Lower lobe of right lung (tissue), 2 donors: ENCODE results near the gene UBE2V1. TPM values are rescaled to one million over a fixed set of nuclear protein-coding genes. Genes with fewer than 3 reads are reported as not detected.
A peak's percentile ranks its signal among the peaks of the same experiment; 100 is the strongest.
"Not testable (repeated sequence)": the region's sequence is repeated elsewhere in the genome, so short reads cannot be mapped to it uniquely, and the experiment has no call there.

Source experiments
- ATAC-seq, 2 donors: fragments of 200-7000 bp; cut with Tn5 transposase; one replicate each; pipeline ENCODE4 v1.9.1; 2020 to 2022; ENCODE audit warnings: mild to moderate bottlenecking in 2 of 2, moderate library complexity in 2 of 2
- DNase-seq: peaks from one replicate; pipeline ENCODE4 v3.0.0-alpha.2; 2020
- H3K27ac ChIP-seq: fragments of 200-600 bp; one replicate; pipeline ENCODE4 v1.8.0; 2022
- H3K27me3 ChIP-seq: fragments of 200-600 bp; one replicate; pipeline ENCODE4 v1.8.0; 2022; ENCODE audit warnings: low read depth
- H3K36me3 ChIP-seq: fragments of 200-600 bp; one replicate; pipeline ENCODE4 v1.8.0; 2022; ENCODE audit warnings: mild to moderate bottlenecking
- H3K4me1 ChIP-seq: fragments of 200-600 bp; one replicate; pipeline ENCODE4 v1.8.0; 2022
- H3K4me3 ChIP-seq: fragments of 200-600 bp; one replicate; pipeline ENCODE4 v1.8.0; 2022; ENCODE audit warnings: mild to moderate bottlenecking
- H3K9me3 ChIP-seq: fragments of 200-600 bp; one replicate; pipeline ENCODE4 v1.8.0; 2022
- intact Hi-C: fragments of 100-400 bp; cut with DNase I; formaldehyde crosslinking; loops from one replicate; pipeline ENCODE4 v1.11.0; 2022
- total RNA-seq: library from RNA; stranded (reverse); fragmentation: NEBNext Ultra II Directional; extraction: Animal tissue kit (Norgen Biotek cat#: 25700); gene quantifications from one replicate; pipeline ENCODE4 v1.2.1, GENCODE V29; 2021
- TF ChIP-seq, protein P1 (sequence below): fragments of 200-600 bp; IDR thresholded peaks from one replicate; pipeline ENCODE4 v1.8.0; 2022; ENCODE audit warnings: antibody characterized with exemption, mild to moderate bottlenecking
- donor health status: DM: no; HTN: yes; CAD: no; lungs with severe emphysema.

UBE2V1 gene
- total RNA-seq, 1 donor from 2014 or later: 83.4 TPM

DNA sequence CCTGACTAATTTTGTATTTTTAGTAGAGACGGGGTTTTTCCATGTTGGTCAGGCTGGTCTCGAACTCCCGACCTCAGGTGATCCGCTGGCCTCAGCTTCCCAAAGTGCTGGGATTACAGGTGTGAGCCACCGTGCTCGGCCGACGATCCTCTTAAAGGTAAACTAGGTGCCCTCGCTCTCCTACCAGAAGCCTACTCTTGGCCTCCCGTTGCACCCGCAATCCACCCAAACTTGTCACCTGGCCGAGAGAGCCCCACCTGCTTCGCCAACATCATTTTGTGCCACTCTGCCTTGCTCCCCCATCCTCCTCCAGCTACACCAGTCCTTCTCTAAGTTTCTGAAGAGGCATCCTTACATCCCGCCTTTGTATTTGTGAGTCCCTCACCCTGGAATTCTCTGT lies 10.4 kb downstream of the UBE2V1 start:
- DNase-seq, ATAC-seq, H3K27me3 ChIP-seq, H3K36me3 ChIP-seq, H3K27ac ChIP-seq, H3K4me3 ChIP-seq, H3K9me3 ChIP-seq, intact Hi-C loops: not testable (repeated sequence)
- peaks cover 65% of the 10 kb centered on the region for H3K4me1 ChIP-seq

DNA sequence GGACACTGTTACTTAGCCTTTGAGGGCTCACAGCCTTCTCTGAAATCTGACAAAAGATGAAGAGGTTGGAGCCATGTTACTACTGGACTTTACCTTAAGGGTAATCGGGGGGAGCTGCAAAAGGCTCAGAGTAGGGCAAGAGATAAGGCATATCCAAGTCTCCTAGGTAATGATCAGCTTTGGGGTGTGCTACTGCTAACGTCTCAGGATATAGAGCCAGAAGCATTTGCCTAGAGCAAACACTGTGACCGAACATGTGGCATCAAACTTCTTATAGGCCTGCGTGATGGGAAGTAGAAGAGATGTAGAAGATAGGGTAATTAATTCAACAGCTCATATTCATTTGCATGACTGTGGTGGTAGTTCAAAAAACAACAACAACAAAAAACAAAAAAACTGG lies 11.1 kb downstream of the UBE2V1 start:
- no peaks in the 10 kb centered on the region for H3K27me3 ChIP-seq

DNA sequence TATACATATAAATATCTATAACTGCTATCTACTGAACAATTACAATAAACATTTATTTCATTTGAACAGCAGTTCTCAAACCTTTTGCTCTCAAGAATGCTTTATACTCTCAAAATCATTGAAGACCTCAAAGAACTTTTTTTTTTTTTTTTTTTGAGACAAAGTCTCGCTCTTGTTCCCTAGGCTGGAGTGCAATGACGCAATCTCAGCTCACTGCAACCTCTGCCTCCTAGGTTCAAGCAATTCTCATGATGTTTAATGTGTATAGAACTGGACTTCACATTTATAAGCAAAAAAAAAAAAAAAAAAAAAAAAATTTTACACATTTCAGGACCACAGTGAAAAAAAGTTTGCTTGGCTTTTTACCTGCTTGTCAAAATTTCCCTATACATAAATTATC lies 11.7 kb downstream of the UBE2V1 start:
- TF ChIP-seq, protein P1, sequence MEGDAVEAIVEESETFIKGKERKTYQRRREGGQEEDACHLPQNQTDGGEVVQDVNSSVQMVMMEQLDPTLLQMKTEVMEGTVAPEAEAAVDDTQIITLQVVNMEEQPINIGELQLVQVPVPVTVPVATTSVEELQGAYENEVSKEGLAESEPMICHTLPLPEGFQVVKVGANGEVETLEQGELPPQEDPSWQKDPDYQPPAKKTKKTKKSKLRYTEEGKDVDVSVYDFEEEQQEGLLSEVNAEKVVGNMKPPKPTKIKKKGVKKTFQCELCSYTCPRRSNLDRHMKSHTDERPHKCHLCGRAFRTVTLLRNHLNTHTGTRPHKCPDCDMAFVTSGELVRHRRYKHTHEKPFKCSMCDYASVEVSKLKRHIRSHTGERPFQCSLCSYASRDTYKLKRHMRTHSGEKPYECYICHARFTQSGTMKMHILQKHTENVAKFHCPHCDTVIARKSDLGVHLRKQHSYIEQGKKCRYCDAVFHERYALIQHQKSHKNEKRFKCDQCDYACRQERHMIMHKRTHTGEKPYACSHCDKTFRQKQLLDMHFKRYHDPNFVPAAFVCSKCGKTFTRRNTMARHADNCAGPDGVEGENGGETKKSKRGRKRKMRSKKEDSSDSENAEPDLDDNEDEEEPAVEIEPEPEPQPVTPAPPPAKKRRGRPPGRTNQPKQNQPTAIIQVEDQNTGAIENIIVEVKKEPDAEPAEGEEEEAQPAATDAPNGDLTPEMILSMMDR: no peak
- DNase-seq (no peak), ATAC-seq (peak in 1 of 2 donors; percentile 65)
- peaks cover 13% of the 10 kb centered on the region for H3K36me3 ChIP-seq
- intact Hi-C loops: no loop called here
- no peak overlapping the region for H3K4me3 ChIP-seq
- no peaks in the 10 kb centered on the region for H3K27me3 ChIP-seq
- no peaks in the 10 kb centered on the region for H3K9me3 ChIP-seq
- peak overlapping the region; percentile 37 for H3K27ac ChIP-seq
- peaks cover 55% of the 10 kb centered on the region for H3K4me1 ChIP-seq

More for the DNA sequence above, 11.1 kb downstream of the UBE2V1 start:
- ATAC-seq (no peak), DNase-seq (no peak)
- TF ChIP-seq, protein P1: no peak
- H3K36me3 ChIP-seq: peaks cover 7% of the 10 kb centered on the region
- intact Hi-C loops: no loop called here
- H3K27ac ChIP-seq: no peak overlapping the region
- H3K9me3 ChIP-seq: no peaks in the 10 kb centered on the region
- peaks cover 58% of the 10 kb centered on the region for H3K4me1 ChIP-seq
- no peak overlapping the region for H3K4me3 ChIP-seq

DNA sequence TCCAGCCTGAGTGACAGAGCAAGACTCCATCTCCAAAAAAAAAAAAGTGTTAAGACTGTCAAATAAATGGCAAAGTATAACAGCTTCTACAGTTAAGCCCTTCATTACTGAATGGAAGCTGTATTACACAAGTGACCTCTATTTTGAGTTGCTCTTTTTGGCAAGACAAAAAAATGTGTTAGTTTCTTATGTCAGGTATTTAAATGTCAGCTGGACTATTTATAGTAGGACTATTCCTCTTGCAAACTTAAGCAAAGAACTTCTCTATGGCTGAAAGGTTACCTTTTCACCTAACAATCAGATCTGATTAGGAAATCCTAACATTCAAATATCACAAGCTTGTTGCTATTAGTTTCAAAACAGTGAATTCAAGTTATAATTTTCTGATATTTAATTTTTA lies 12.4 kb downstream of the UBE2V1 start:
- peak in 1 of 2 donors; percentile 51 for ATAC-seq
- Histone ChIP-seq H3K4me1 (peaks cover 53% of the 10 kb centered on the region), H3K36me3 (peaks cover 20% of the 10 kb centered on the region), H3K27ac (peak overlapping the region; percentile 37), H3K27me3 (no peaks in the 10 kb centered on the region), H3K9me3 (no peaks in the 10 kb centered on the region), H3K4me3 (no peak overlapping the region)
- DNase-seq: no peak
- TF ChIP-seq, protein P1: no peak
- intact Hi-C loops: no loop called here

DNA sequence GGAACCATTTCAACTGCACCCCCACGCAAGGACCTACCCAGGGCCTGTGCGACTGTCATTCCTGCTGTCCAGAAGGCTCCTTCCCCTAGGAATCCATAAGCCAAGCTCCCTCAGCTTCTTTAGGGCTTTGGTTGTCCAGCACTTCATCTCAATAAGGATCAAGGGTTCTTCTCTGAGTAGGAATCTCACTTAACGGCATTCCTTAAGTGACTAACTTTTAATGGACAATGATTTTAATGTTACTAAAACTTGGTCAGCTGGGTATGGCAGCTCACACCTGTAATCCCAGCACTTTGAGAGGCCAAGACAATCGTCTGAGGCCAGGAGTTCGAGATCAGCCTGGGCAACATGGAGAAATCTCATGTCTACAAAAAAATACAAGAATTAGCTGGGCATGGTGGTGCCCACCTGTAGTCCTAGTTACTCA lies 13.4 kb downstream of the UBE2V1 start:
- no peaks in the 10 kb centered on the region for H3K9me3 ChIP-seq
- DNase-seq (no peak), ATAC-seq (peak; percentile 57 to 60)
- no peaks in the 10 kb centered on the region for H3K27me3 ChIP-seq
- intact Hi-C loops: no loop called here
- peak overlapping the region; percentile 12 for H3K27ac ChIP-seq
- H3K4me1 ChIP-seq: peaks cover 48% of the 10 kb centered on the region
- TF ChIP-seq, protein P1: no peak
- no peak overlapping the region for H3K4me3 ChIP-seq
- peaks cover 30% of the 10 kb centered on the region for H3K36me3 ChIP-seq

DNA sequence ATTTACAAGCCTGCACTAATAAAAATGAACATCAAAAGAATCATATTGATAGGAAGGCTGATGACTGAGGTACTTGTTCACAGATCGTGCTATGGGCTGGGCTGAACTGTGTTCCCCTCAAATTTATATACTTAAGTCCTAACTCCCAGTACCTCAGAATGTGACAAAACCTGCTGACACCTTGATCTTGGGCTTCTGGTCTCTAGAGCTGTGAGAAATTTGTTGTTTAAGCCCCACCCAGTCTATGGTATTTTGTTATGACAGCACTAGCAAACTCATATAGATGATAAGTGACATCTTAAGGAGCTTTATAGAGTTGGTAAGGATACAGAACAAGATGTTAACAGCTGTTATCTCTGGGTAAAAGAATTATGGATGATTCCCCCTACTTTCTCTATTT lies 13.8 kb downstream of the UBE2V1 start:
- Histone ChIP-seq H3K9me3 (no peaks in the 10 kb centered on the region), H3K36me3 (peaks cover 34% of the 10 kb centered on the region), H3K4me3 (no peak overlapping the region), H3K27ac (peak overlapping the region; percentile 12), H3K4me1 (peaks cover 48% of the 10 kb centered on the region), H3K27me3 (no peaks in the 10 kb centered on the region)
- TF ChIP-seq, protein P1: no peak
- intact Hi-C loops: no loop called here
- ATAC-seq (peak; percentile 9 to 56), DNase-seq (no peak)
